Erythroblast (primary cell): ENCODE results near the gene FOXP1.

Experiments
- DNase-seq, 2 experiments: peaks; one replicate each; lab custom pipeline; 2025; lab: John Stamatoyannopoulos, UW
- GATA1 ChIP-seq: IDR thresholded peaks from 2 replicates; pipeline ENCODE4 v1.6.1; 2011; ENCODE audit warnings: low read depth, mild to moderate bottlenecking, control low read depth, low read length, moderate library complexity
- POLR2A ChIP-seq: IDR thresholded peaks from 2 replicates; pipeline ENCODE4 v1.6.1; 2011; ENCODE audit warnings: mild to moderate bottlenecking, low read length

FOXP1 gene

GRCh38 chr3:71206305-71207165, 377.0 kb downstream of the FOXP1 start:
- no peak for DNase-seq
- no peak for TF ChIP-seq POLR2A
- TF ChIP-seq GATA1: no peak

DNA sequence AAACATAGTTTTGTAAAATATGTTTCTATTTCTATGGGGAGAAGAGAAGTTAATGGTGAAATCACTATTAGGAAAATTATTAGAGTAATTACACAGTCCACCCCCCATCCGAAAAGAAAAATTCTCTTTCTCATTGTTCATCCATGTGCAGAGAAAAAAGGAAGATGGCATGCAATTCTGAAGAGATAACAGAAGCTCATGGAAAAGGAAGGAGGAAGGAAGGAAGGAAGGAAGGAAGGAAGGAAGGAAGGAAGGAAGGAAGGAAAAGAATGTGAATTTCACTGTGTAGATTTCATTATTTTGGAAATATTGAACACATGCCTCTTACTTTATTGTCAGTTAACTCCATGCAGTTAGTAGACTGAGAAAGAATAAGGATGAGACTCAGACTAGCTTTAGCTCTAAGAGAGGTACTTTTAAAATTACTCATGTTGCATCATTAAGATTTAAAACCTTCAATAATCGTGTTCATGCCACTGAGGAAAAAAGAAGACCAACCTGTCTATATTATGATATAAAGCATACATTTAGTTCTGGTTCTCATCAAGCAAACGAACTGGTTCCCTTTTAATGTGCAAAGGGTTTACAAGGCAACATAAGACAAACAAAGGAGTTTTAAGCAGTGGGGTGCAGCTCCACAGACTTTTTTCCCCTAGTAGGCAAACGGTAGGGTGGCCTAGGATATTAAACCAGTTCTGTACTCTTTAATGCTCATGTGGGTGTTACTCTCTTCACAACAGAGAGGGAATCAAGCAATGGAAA, 379.6 kb downstream of the FOXP1 start:
- no peak for DNase-seq
- TF ChIP-seq GATA1: no peak
- no peak for TF ChIP-seq POLR2A

- TF ChIP-seq GATA1: no peak
- TF ChIP-seq POLR2A: no peak
- no peak for DNase-seq
Observed at GRCh38 chr3:71202848-71203533, 380.5 kb downstream of the FOXP1 start.

GRCh38 chr3:71201939-71202338, 381.6 kb downstream of the FOXP1 start:
- no peak for DNase-seq
- TF ChIP-seq POLR2A (no peak), GATA1 (no peak)

GRCh38 chr3:71197841-71198565, 385.5 kb downstream of the FOXP1 start:
- no peak for TF ChIP-seq GATA1
- no peak for TF ChIP-seq POLR2A
- no peak for DNase-seq

GRCh38 chr3:71195492-71195891, 388.0 kb downstream of the FOXP1 start:
- TF ChIP-seq POLR2A (no peak), GATA1 (no peak)
- no peak for DNase-seq

GRCh38 chr3:71194785-71195184, 388.7 kb downstream of the FOXP1 start:
- DNase-seq: no peak
- TF ChIP-seq POLR2A: no peak
- TF ChIP-seq GATA1: no peak

DNA sequence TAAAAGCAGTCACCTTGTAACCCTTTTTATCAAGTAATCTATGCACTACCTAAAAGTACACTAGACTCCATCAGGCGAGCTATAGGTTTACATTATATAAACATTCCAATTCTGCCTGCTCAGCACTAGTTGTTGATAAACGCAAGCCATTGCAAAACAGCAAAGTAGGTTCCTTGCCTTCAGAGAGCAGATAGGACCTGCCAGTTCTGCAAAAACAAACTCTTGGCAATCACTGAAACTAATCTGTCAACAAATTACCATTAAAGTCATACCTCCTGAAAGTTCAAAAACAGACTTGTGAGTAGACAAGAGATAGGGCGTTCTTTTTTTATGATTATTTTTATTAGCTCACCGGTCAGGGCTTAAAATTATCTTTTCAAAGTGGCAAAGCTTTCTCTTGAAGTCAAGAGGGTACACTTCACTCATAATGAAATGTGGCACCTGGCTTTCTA, 392.5 kb downstream of the FOXP1 start:
- no peak for DNase-seq
- TF ChIP-seq POLR2A: no peak
- TF ChIP-seq GATA1: no peak

DNA sequence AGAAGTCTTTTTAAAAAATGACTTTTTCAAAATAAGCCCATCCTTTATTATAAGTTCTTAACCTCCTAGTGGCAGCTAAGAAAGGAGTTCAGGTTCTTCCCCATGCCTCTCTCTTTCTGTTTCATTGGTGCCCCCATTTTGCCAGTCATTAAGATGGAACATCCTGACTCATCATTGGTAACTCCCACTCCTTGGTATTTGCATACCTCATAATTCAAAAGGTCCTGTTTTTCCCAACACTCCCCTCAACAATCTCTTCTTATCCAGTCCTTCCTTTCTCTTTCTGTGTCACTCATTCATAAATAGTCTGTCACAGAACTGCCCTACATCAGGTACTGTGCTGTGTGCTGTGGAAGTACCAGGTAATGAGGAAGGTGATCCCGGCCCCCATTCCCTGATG, 394.0 kb downstream of the FOXP1 start:
- TF ChIP-seq GATA1 (no peak), POLR2A (no peak)

GRCh38 chr3:71187715-71188114, 395.8 kb downstream of the FOXP1 start:
- no peak for DNase-seq
- no peak for TF ChIP-seq POLR2A
- TF ChIP-seq GATA1: no peak

More for the DNA sequence above, 394.0 kb downstream of the FOXP1 start:
- peak; percentile 4 to 19 for DNase-seq

- TF ChIP-seq GATA1 (no peak), POLR2A (no peak)
- no peak for DNase-seq
Observed at GRCh38 chr3:71186801-71187200, 396.7 kb downstream of the FOXP1 start.

GRCh38 chr3:71185733-71186455, 397.6 kb downstream of the FOXP1 start:
- TF ChIP-seq POLR2A: peak; percentile 16
- TF ChIP-seq GATA1: no peak
- peak; percentile 6 to 25 for DNase-seq
